H1 (cell line): ENCODE measurements around the gene RPL31.
A peak's percentile ranks its signal among the peaks of the same experiment; 100 is the strongest.

Source experiments
- CEBPB ChIP-seq: IDR thresholded peaks from 2 replicates; pipeline ENCODE4 v1.6.1; 2012; ENCODE audit warnings: low read depth, low read length
- FOSL1 ChIP-seq: IDR thresholded peaks from 2 replicates; pipeline ENCODE4 v1.6.1; 2011; ENCODE audit warnings: mild to moderate bottlenecking, low read depth, low read length, moderate library complexity; ENCODE audit not compliant: insufficient read depth
- POLR2A ChIP-seq, 2 experiments: IDR thresholded peaks; 1 replicate in 1 of 2; 2 replicates in 1 of 2; pipeline ENCODE4 v1.6.1; 2011; ENCODE audit warnings: low read depth in 2 of 2, low read length in 2 of 2, mild to moderate bottlenecking in 2 of 2; ENCODE audit errors: control extremely low read depth in 1 of 2
- POLR2AphosphoS5 ChIP-seq: IDR thresholded peaks from 2 replicates; pipeline ENCODE4 v1.6.1; 2011; ENCODE audit warnings: low read depth, low read length
- RAD21 ChIP-seq, 2 experiments: IDR thresholded peaks in 1 of 2; conservative IDR thresholded peaks in 1 of 2; 2 replicates each; pipeline ENCODE4 v1.6.1; 2011; ENCODE audit warnings: low read depth in 2 of 2, low read length in 2 of 2, improper control_type of control experiment in 1 of 2, inconsistent platforms in 1 of 2, mild to moderate bottlenecking in 1 of 2, moderate library complexity in 1 of 2
- RFX5 ChIP-seq: IDR thresholded peaks from 2 replicates; pipeline ENCODE4 v1.6.1; 2011; ENCODE audit warnings: low read depth, low read length, improper control_type of control experiment, borderline replicate concordance
- SIN3A ChIP-seq, 2 experiments: IDR thresholded peaks in 1 of 2; conservative IDR thresholded peaks in 1 of 2; 2 replicates each; pipeline ENCODE4 v1.6.1; 2011 to 2012; ENCODE audit warnings: low read length in 2 of 2, improper control_type of control experiment in 1 of 2, low read depth in 1 of 2, mild to moderate bottlenecking in 1 of 2
- TF ChIP-seq, protein P1 (sequence below), 3 experiments: IDR thresholded peaks; 1 replicate in 2 of 3; 2 replicates in 1 of 3; pipeline versions ENCODE4 v1.5.1 to v1.6.1; 2011; ENCODE audit warnings: low read length in 3 of 3, mild to moderate bottlenecking in 3 of 3, inconsistent platforms in 2 of 3, low read depth in 1 of 3, moderate library complexity in 1 of 3; ENCODE audit not compliant: insufficient read depth in 1 of 3; ENCODE audit errors: control extremely low read depth in 1 of 3

DNA sequence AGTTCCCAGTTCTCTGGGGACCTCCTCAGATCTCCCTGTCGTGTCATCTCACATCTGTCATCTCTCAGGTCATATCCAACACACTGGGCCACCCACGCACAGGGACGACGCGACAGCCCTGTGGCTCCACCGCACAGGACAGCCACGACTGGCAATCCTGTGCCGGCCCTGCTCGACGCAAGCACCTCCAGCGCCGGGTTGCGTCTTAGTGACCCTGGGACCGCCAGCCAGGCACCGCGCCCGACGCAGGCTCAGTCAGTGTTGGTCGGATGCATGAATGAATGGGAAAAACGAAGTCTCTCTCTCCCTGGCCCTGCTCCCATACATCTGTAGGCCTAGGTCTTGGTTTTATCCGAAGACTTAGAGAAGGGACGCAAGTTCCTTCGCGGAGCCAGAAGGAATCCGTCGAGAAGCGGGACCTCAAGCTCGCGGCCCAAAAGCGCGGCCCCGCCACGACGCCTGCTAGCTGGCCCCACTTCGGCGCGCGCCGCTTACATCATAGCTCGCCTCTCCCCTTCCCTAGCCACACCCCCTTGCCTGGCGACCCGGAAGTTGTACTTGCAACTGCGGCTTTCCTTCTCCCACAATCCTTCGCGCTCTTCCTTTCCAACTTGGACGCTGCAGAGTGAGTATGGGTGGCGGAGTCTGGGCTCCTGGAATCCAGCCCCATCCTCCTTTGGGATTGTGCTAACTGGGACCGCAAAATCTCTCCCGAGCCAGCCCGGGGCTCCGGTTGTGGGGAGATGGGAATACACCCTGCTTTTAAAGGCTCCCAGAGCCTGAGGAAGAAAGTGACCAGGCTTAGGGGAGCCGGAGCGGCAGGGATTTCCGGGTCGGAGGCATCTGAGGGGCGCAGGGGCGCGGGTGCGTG lies at the start of gene RPL31:
- TF ChIP-seq, protein P1, sequence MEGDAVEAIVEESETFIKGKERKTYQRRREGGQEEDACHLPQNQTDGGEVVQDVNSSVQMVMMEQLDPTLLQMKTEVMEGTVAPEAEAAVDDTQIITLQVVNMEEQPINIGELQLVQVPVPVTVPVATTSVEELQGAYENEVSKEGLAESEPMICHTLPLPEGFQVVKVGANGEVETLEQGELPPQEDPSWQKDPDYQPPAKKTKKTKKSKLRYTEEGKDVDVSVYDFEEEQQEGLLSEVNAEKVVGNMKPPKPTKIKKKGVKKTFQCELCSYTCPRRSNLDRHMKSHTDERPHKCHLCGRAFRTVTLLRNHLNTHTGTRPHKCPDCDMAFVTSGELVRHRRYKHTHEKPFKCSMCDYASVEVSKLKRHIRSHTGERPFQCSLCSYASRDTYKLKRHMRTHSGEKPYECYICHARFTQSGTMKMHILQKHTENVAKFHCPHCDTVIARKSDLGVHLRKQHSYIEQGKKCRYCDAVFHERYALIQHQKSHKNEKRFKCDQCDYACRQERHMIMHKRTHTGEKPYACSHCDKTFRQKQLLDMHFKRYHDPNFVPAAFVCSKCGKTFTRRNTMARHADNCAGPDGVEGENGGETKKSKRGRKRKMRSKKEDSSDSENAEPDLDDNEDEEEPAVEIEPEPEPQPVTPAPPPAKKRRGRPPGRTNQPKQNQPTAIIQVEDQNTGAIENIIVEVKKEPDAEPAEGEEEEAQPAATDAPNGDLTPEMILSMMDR (IDR thresholded peaks at IDR 0.05; ENCODE audit: control extremely low read depth in 1 of 3, insufficient read depth in 1 of 3, low read depth in 1 of 3, low read length in 3 of 3): no peak; a peak in 1 of 4 replicates
- TF ChIP-seq CEBPB: peak; percentile 68
- peak; percentile 86 to 99 for TF ChIP-seq POLR2A (IDR thresholded peaks at IDR 0.05; ENCODE audit: control extremely low read depth in 1 of 2, low read depth in 2 of 2, low read length in 2 of 2)
- no peak for TF ChIP-seq FOSL1
- TF ChIP-seq POLR2AphosphoS5: peak; percentile 99
- no peak for TF ChIP-seq RAD21 (IDR thresholded peaks at IDR 0.05 in 1 of 2, conservative IDR thresholded peaks at IDR 0.05 in 1 of 2; ENCODE audit: low read depth in 2 of 2, low read length in 2 of 2)
- no peak for TF ChIP-seq RFX5
- peak in 1 of 2 experiments; percentile 64; a peak in 2 of 4 replicates for TF ChIP-seq SIN3A (conservative IDR thresholded peaks at IDR 0.05 in 1 of 2, IDR thresholded peaks at IDR 0.05 in 1 of 2; ENCODE audit: low read depth in 1 of 2, low read length in 2 of 2)
